Osteoblast (primary cell): ENCODE data around the gene USP32. TPM values are rescaled to one million over a fixed set of nuclear protein-coding genes. Genes with fewer than 3 reads are reported as not detected.

Experiments
- DNase-seq: peaks from one replicate; pipeline ENCODE4 v3.0.0; 2011; ENCODE audit warnings: low spot score, mixed read lengths; ENCODE audit not compliant: insufficient read length; ENCODE audit errors: missing footprints
- H2AFZ ChIP-seq: 2 replicates; pipeline ENCODE4 v1.6.0; 2011; ENCODE audit warnings: mild to moderate bottlenecking, low read length
- H3K27ac ChIP-seq: 2 replicates; pipeline ENCODE4 v1.5.1; 2011; ENCODE audit warnings: mild to moderate bottlenecking, low read depth, low read length, moderate library complexity
- H3K27me3 ChIP-seq: 2 replicates; pipeline ENCODE4 v1.6.0; 2012; ENCODE audit warnings: mild to moderate bottlenecking, control low read depth, inconsistent platforms, low read length, moderate library complexity; ENCODE audit not compliant: insufficient read depth
- H3K36me3 ChIP-seq: 2 replicates; pipeline ENCODE4 v1.5.1; 2011; ENCODE audit warnings: mild to moderate bottlenecking, low read length, control low read depth, moderate library complexity; ENCODE audit not compliant: insufficient read depth
- H3K4me1 ChIP-seq: 2 replicates; pipeline ENCODE4 v1.5.1; 2011; ENCODE audit warnings: mild to moderate bottlenecking, low read length, control low read depth, moderate library complexity; ENCODE audit not compliant: insufficient read depth
- H3K4me2 ChIP-seq: 2 replicates; pipeline ENCODE4 v1.6.0; 2011; ENCODE audit warnings: mild to moderate bottlenecking, low read length; ENCODE audit not compliant: insufficient read depth
- H3K4me3 ChIP-seq: fragments of 200-600 bp; sonication (generic); 3 replicates; pipeline ENCODE4 v1.5.1; 2012; ENCODE audit warnings: mild to moderate bottlenecking, low read length, inconsistent platforms; ENCODE audit not compliant: insufficient read depth
- H3K79me2 ChIP-seq: 2 replicates; pipeline ENCODE4 v1.6.0; 2012; ENCODE audit warnings: mild to moderate bottlenecking, low read length, control low read depth, inconsistent platforms; ENCODE audit not compliant: insufficient read depth
- H3K9me3 ChIP-seq: 2 replicates; pipeline ENCODE4 v1.5.1; 2011; ENCODE audit warnings: low read depth, low read length, control low read depth
- H4K20me1 ChIP-seq: 2 replicates; pipeline ENCODE4 v1.6.0; 2012; ENCODE audit warnings: mild to moderate bottlenecking, low read length, control low read depth; ENCODE audit not compliant: insufficient read depth
- CTCF ChIP-seq: IDR thresholded peaks from 2 replicates; pipeline ENCODE4 v1.5.1; 2011; ENCODE audit warnings: mild to moderate bottlenecking, low read depth, low read length, moderate library complexity; ENCODE audit errors: extremely low read depth
- total RNA-seq: library from RNA; depleted of rRNA; stranded (reverse); fragments of >200 nt; gene quantifications from 2 replicates; pipeline ENCODE4 v1.2.3, GENCODE V29; 2012

The USP32 gene
- total RNA-seq, 1 donor, result 99.5 TPM

DNA sequence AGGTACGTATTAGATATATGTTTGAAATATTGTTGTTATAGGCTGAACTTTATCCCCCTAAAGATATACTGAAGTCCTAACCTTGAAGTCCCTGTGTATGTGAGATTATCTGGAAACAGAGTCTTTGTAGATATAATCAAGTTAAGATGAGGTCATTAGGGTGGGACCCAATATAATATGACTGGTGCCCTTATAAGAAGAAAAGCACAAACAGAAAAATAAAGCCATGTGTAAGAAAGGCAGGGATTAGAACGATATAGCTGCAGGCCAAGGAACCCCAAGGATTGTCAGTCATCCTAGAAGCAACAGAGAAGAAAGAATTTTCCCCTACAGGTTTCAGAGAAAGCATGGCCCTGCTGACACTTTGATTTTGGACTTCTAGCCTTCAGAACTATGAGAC is 95.8 kb downstream of the USP32 start:
- no peak for TF ChIP-seq CTCF
- Histone ChIP-seq H3K4me2 (no peak overlapping the region), H3K4me1 (no peaks in the 10 kb centered on the region), H2AFZ (no peak overlapping the region), H3K27ac (no peak overlapping the region), H3K79me2 (peaks cover 69% of the 10 kb centered on the region), H3K36me3 (peaks cover 3% of the 10 kb centered on the region), H3K27me3 (no peaks in the 10 kb centered on the region), H3K4me3 (no peak overlapping the region), H3K9me3 (no peaks in the 10 kb centered on the region), H4K20me1 (peaks cover 10% of the 10 kb centered on the region)
- no peak for DNase-seq

- H3K36me3 ChIP-seq, result peaks cover 3% of the 10 kb centered on the region
- H3K4me2 ChIP-seq, result no peak overlapping the region
- H3K79me2 ChIP-seq, result peaks cover 65% of the 10 kb centered on the region
- no peak overlapping the region for H2AFZ ChIP-seq
- H3K4me3 ChIP-seq, result no peak overlapping the region
- no peaks in the 10 kb centered on the region for H3K9me3 ChIP-seq
- H3K27ac ChIP-seq, result no peak overlapping the region
- H3K4me1 ChIP-seq, result no peaks in the 10 kb centered on the region
- H3K27me3 ChIP-seq, result no peaks in the 10 kb centered on the region
- DNase-seq, result no peak
- peaks cover 5% of the 10 kb centered on the region for H4K20me1 ChIP-seq
- no peak for TF ChIP-seq CTCF
Measured at GRCh38 chr17:60293580-60294335, 98.2 kb downstream of the USP32 start.

- peaks cover 5% of the 10 kb centered on the region for H4K20me1 ChIP-seq
- DNase-seq, result no peak
- H3K4me3 ChIP-seq, result no peak overlapping the region
- no peak overlapping the region for H2AFZ ChIP-seq
- H3K4me2 ChIP-seq, result no peak overlapping the region
- H3K36me3 ChIP-seq, result peaks cover 10% of the 10 kb centered on the region
- no peaks in the 10 kb centered on the region for H3K27me3 ChIP-seq
- H3K4me1 ChIP-seq, result no peaks in the 10 kb centered on the region
- no peak overlapping the region for H3K27ac ChIP-seq
- no peaks in the 10 kb centered on the region for H3K9me3 ChIP-seq
- TF ChIP-seq CTCF, result no peak
- peaks cover 57% of the 10 kb centered on the region for H3K79me2 ChIP-seq
Measured at GRCh38 chr17:60292697-60293096, 99.2 kb downstream of the USP32 start.

- H4K20me1 ChIP-seq, result no peaks in the 10 kb centered on the region
- H3K36me3 ChIP-seq, result peaks cover 13% of the 10 kb centered on the region
- DNase-seq, result no peak
- H3K27ac ChIP-seq, result no peak overlapping the region
- peaks cover 29% of the 10 kb centered on the region for H3K79me2 ChIP-seq
- no peak overlapping the region for H2AFZ ChIP-seq
- no peak overlapping the region for H3K4me2 ChIP-seq
- no peaks in the 10 kb centered on the region for H3K4me1 ChIP-seq
- TF ChIP-seq CTCF, result no peak
- no peaks in the 10 kb centered on the region for H3K9me3 ChIP-seq
- no peaks in the 10 kb centered on the region for H3K27me3 ChIP-seq
- H3K4me3 ChIP-seq, result no peak overlapping the region
Measured at GRCh38 chr17:60284709-60285108, 107.2 kb downstream of the USP32 start.
